Hepatocyte (in vitro differentiated cells): ENCODE measurements around the gene MIF. TPM values are rescaled to one million over a fixed set of nuclear protein-coding genes. Genes with fewer than 3 reads are reported as not detected.
A peak's percentile ranks its signal among the peaks of the same experiment; 100 is the strongest.

Experiments used
- DNase-seq: peaks from one replicate; pipeline ENCODE4 v3.0.0-alpha.2; 2016; ENCODE audit warnings: low spot score
- H2AFZ ChIP-seq: fragments of 200-600 bp; sonication (generic); 2 replicates; pipeline ENCODE4 v1.6.0; 2016; ENCODE audit warnings: antibody characterized with exemption, mild to moderate bottlenecking
- H3K27ac ChIP-seq: fragments of 200-600 bp; sonication (generic); 2 replicates; pipeline ENCODE4 v1.5.1; 2016; ENCODE audit warnings: mild to moderate bottlenecking
- H3K27me3 ChIP-seq: fragments of 200-600 bp; sonication (generic); 2 replicates; pipeline ENCODE4 v1.6.1; 2016
- H3K36me3 ChIP-seq: fragments of 200-600 bp; sonication (generic); replicated peaks from 2 replicates; pipeline ENCODE4 v1.5.1; 2016; ENCODE audit warnings: low read depth; ENCODE audit not compliant: insufficient read depth
- H3K4me1 ChIP-seq: fragments of 200-600 bp; sonication (generic); 2 replicates; pipeline ENCODE4 v1.5.1; 2016; ENCODE audit warnings: mild to moderate bottlenecking, moderate library complexity; ENCODE audit not compliant: insufficient read depth
- H3K4me2 ChIP-seq: fragments of 200-600 bp; sonication (generic); 2 replicates; pipeline ENCODE4 v1.6.0; 2016
- H3K4me3 ChIP-seq: fragments of 200-600 bp; sonication (generic); 2 replicates; pipeline ENCODE4 v1.5.1; 2016; ENCODE audit warnings: mild to moderate bottlenecking
- H3K79me2 ChIP-seq: fragments of 200-600 bp; sonication (generic); 2 replicates; pipeline ENCODE4 v1.6.0; 2017; ENCODE audit warnings: mild to moderate bottlenecking
- H3K9me2 ChIP-seq: fragments of 200-600 bp; sonication (generic); replicated peaks from 2 replicates; pipeline ENCODE4 v1.6.0; 2017; ENCODE audit warnings: mild to moderate bottlenecking; ENCODE audit not compliant: insufficient read depth
- H3K9me3 ChIP-seq: fragments of 200-600 bp; sonication (generic); 2 replicates; pipeline ENCODE4 v1.5.1; 2016; ENCODE audit warnings: low read depth, mild to moderate bottlenecking
- H4K20me1 ChIP-seq: fragments of 200-600 bp; sonication (generic); 2 replicates; pipeline ENCODE4 v1.6.0; 2016; ENCODE audit warnings: mild to moderate bottlenecking; ENCODE audit not compliant: insufficient read depth, poor library complexity, severe bottlenecking
- CTCF ChIP-seq: fragments of 200-600 bp; sonication (generic); IDR thresholded peaks from 2 replicates; pipeline ENCODE4 v1.5.1; 2016; ENCODE audit warnings: antibody characterized with exemption, mild to moderate bottlenecking; ENCODE audit not compliant: poor library complexity
- EZH2 ChIP-seq: fragments of 200-600 bp; sonication (generic); IDR thresholded peaks from 2 replicates; pipeline ENCODE4 v1.6.1; 2016; ENCODE audit warnings: antibody characterized with exemption, mild to moderate bottlenecking, borderline replicate concordance
- EZH2phosphoT487 ChIP-seq: fragments of 200-600 bp; sonication (generic); IDR thresholded peaks from one replicate; pipeline ENCODE4 v1.6.1; 2018; ENCODE audit warnings: antibody characterized with exemption, mild to moderate bottlenecking, low read depth, moderate library complexity; ENCODE audit not compliant: unreplicated experiment, severe bottlenecking
- WGBS: methylation state at CpG from one replicate; pipeline ENCODE4 v1.1.6; 2016; ENCODE audit warnings: low lambda C conversion rate; ENCODE audit errors: missing lambda C conversion rate; 5-methylcytosine and 5-hydroxymethylcytosine counted together
- polyA plus RNA-seq: library from polyadenylated mRNA; unstranded; fragments of >200 nt; fragmentation: Nextera tagmentation; extraction: Ambion mirVana; gene quantifications from 2 replicates; pipeline ENCODE4 v1.2.1, GENCODE V29; 2016
- total RNA-seq: library from RNA; depleted of rRNA; stranded (reverse); fragments of >200 nt; gene quantifications from 2 replicates; pipeline ENCODE4 v1.2.3, GENCODE V29; 2014

Gene MIF
- total and polyA plus RNA-seq, 2 experiments from 2014 or later: 240 to 2,070 TPM

DNA sequence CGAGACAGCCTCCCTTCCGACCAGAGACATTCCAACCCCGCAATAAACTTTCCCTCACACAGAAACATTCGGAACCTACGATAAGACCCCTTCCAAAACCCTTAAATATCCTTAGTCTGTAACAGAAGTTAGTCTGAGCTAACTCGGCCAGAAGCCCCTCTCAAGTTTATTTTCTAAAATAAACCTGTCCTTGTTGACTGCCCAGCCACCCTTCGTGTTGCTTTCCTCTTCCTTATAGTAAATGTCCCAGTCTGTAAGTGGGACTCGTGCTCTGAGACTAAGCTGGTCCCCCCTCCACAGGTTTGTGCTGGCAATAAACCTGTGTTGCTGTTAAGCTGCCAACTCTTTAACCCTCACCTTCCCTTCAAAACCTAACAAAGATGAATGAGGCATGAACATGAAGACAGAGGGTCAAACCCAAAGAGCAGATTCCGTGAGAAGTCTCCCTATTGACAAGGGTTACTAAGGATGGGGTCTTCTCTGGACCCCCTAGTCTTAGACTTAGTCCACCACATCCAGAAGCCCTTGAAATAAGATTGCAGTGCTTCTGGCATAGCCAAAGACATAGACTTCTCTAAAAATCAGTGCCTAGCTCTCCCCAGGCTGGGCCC lies 18.2 kb downstream of the MIF start:
- peaks cover 25% of the 10 kb centered on the region for H3K4me1 ChIP-seq
- 91% methylated on average over 9 of the region's 9 CpGs for WGBS
- no peaks in the 10 kb centered on the region for H3K27me3 ChIP-seq
- no peak overlapping the region for H3K4me3 ChIP-seq
- H3K9me3 ChIP-seq: no peaks in the 10 kb centered on the region
- H3K79me2 ChIP-seq: peaks cover 6% of the 10 kb centered on the region
- TF ChIP-seq EZH2phosphoT487: no peak
- no peak for TF ChIP-seq CTCF
- TF ChIP-seq EZH2: no peak
- DNase-seq: peak; percentile 1
- H4K20me1 ChIP-seq: no peaks in the 10 kb centered on the region
- peak overlapping the region; percentile 91 for H3K27ac ChIP-seq
- H2AFZ ChIP-seq: no peak overlapping the region
- H3K9me2 ChIP-seq: no peaks in the 10 kb centered on the region
- no peaks in the 10 kb centered on the region for H3K36me3 ChIP-seq
- H3K4me2 ChIP-seq: no peak overlapping the region

DNA sequence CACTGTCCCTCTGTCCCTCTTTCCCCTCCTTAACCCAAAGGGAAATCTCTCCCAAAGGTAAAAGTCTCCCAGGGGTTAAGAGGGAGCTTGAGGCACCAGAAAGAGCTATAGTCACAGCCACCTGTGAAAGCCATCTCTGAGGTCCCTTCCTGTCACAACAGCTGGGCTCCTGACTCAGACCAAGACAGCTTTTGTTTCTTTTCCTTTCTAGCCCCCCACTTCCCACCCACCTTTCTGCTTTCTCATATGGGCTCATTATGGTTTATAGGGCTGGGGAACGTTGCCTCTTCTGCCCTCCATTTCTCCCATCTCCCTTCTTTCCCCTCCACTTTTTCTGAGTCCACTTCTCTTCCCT lies 19.1 kb downstream of the MIF start:
- H3K4me2 ChIP-seq: peak overlapping the region; percentile 76
- H3K4me1 ChIP-seq: peaks cover 25% of the 10 kb centered on the region
- no peak for TF ChIP-seq EZH2phosphoT487
- TF ChIP-seq CTCF: no peak
- TF ChIP-seq EZH2: no peak
- peaks cover 6% of the 10 kb centered on the region for H3K79me2 ChIP-seq
- peak; percentile 11 for DNase-seq
- H2AFZ ChIP-seq: peak overlapping the region; percentile 28
- no peaks in the 10 kb centered on the region for H3K9me2 ChIP-seq
- H3K27me3 ChIP-seq: no peaks in the 10 kb centered on the region
- no peaks in the 10 kb centered on the region for H4K20me1 ChIP-seq
- H3K36me3 ChIP-seq: no peaks in the 10 kb centered on the region
- H3K9me3 ChIP-seq: no peaks in the 10 kb centered on the region
- WGBS: 14% methylated on average over 1 of the region's 1 CpG
- peak overlapping the region; percentile 19 for H3K4me3 ChIP-seq
- peak overlapping the region; percentile 91 for H3K27ac ChIP-seq

DNA sequence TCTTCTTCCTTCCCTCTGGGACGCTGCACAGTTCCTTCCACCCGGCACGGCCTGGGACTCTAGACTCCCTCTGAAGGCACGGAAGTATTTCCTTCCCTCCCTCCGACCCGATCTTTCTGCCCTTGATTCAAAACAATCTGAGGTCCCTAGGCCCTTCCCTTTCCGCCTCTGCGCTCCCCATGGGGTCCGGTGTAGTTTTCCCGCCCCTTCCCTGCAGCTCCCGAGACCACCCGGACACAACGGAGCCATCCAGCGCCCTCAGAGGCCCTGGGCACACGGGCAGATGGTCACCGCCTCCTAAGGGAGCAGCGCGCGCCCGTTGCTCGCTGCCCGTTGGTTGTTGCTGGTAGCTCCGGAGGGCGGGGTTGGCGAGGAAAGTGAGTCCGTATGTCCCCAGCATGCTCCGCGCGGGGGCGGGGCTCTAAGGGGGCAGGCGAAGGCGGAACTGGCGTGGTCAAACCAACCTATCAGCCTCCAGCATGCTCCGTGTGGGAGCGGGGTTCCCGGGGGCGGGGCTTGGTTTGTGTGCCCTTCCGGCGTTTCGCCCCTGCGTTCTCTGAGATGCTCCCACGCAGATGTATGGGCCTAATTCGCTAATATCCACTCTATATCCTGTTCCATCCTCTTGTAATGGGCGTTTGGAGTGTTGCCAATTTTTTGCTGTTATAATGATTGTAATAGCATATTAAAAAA lies 19.6 kb downstream of the MIF start:
- under 1% methylated on average over 44 of the region's 44 CpGs for WGBS
- H2AFZ ChIP-seq: peak overlapping the region; percentile 28
- peak overlapping the region; percentile 76 for H3K4me2 ChIP-seq
- H3K27ac ChIP-seq: peak overlapping the region; percentile 91
- no peaks in the 10 kb centered on the region for H3K9me3 ChIP-seq
- peaks cover 21% of the 10 kb centered on the region for H3K4me1 ChIP-seq
- no peaks in the 10 kb centered on the region for H3K27me3 ChIP-seq
- TF ChIP-seq EZH2phosphoT487 (no peak), EZH2 (no peak), CTCF (no peak)
- no peaks in the 10 kb centered on the region for H3K36me3 ChIP-seq
- H3K9me2 ChIP-seq: no peaks in the 10 kb centered on the region
- peak overlapping the region; percentile 19 for H3K4me3 ChIP-seq
- peaks cover 6% of the 10 kb centered on the region for H3K79me2 ChIP-seq
- DNase-seq: peak; percentile 100
- H4K20me1 ChIP-seq: no peaks in the 10 kb centered on the region
